HepG2 (cell line): ENCODE results near the gene ECE2.

Experiments used
- CTCF ChIP-seq: sonication (generic); formaldehyde crosslinking; IDR thresholded peaks from 2 replicates; pipeline ENCODE4 v1.5.0; 2020; ENCODE audit warnings: mild to moderate bottlenecking, missing genetic modification reagents, moderate library complexity
- MYC ChIP-seq: sonication (generic); formaldehyde crosslinking; IDR thresholded peaks from 2 replicates; pipeline ENCODE4 v1.9.0; 2021; ENCODE audit warnings: missing genetic modification reagents, borderline replicate concordance
- ZBTB2 ChIP-seq: sonication (generic); formaldehyde crosslinking; IDR thresholded peaks from 2 replicates; pipeline ENCODE4 v1.8.0; 2022; ENCODE audit warnings: low read depth, missing genetic modification reagents

- no peak for TF ChIP-seq ZBTB2 (CRISPR knock-in tag)
- no peak for TF ChIP-seq CTCF (CRISPR knock-in tag)
- no peak for TF ChIP-seq MYC (CRISPR knock-in tag)
Measured at GRCh38 chr3:184322731-184323487, 47.1 kb downstream of the ECE2 start.
